ENCODE measurements around the gene BRPF1. TPM values are rescaled to one million over a fixed set of nuclear protein-coding genes. Genes with fewer than 3 reads are reported as not detected.

The BRPF1 gene
- total and polyA plus RNA-seq, 10 donors: 5.5 to 31.9 (median 26.6) TPM

DNA sequence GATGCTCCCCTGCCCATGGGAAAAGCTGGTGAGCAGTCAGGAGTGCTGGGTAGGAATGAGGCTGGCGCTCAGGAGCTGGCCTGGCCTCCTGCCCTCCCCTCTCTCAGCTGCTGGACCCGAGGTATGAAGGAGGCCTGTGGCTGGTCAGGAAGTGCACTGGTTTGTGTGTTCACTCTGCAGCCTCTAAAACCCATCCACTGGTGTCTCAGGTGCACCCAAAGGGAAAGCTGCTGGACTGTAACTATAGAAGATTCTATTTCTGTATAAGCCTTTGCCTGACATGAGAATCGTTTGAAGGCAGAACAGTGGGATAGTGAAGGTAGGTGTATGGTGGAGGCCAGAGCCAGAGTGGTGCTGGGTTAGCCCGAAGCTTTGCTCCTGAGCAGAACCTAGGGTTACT, 33.6 kb upstream of the BRPF1 start:
- intact Hi-C loops (cut with DNase I; ENCODE audit: low total_unique reads): no loop called here
- H3K27me3 ChIP-seq (replicated peaks in 1 of 7): peaks cover 0 to 1% (median 0%) of the 10 kb centered on the region in 7 donors
- H3K4me1 ChIP-seq: no peaks in the 10 kb centered on the region
- no peaks in the 10 kb centered on the region for H3K9me3 ChIP-seq
- peak; percentile 15 for DNase-seq
- no peak for TF ChIP-seq POLR2A (IDR thresholded peaks at IDR 0.05)
- TF ChIP-seq, protein P1, sequence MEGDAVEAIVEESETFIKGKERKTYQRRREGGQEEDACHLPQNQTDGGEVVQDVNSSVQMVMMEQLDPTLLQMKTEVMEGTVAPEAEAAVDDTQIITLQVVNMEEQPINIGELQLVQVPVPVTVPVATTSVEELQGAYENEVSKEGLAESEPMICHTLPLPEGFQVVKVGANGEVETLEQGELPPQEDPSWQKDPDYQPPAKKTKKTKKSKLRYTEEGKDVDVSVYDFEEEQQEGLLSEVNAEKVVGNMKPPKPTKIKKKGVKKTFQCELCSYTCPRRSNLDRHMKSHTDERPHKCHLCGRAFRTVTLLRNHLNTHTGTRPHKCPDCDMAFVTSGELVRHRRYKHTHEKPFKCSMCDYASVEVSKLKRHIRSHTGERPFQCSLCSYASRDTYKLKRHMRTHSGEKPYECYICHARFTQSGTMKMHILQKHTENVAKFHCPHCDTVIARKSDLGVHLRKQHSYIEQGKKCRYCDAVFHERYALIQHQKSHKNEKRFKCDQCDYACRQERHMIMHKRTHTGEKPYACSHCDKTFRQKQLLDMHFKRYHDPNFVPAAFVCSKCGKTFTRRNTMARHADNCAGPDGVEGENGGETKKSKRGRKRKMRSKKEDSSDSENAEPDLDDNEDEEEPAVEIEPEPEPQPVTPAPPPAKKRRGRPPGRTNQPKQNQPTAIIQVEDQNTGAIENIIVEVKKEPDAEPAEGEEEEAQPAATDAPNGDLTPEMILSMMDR (IDR thresholded peaks at IDR 0.05 in 8 of 11, conservative IDR thresholded peaks at IDR 0.05 in 3 of 11): no peak
- 83 to 89% (median 87%) methylated on average over 4 of the region's 4 CpGs for WGBS, 5 donors
- H3K36me3 ChIP-seq: peaks cover 0 to 100% (median 98%) of the 10 kb centered on the region in 6 donors
- no peak overlapping the region for H3K27ac ChIP-seq
- no peak overlapping the region for H3K4me3 ChIP-seq

DNA sequence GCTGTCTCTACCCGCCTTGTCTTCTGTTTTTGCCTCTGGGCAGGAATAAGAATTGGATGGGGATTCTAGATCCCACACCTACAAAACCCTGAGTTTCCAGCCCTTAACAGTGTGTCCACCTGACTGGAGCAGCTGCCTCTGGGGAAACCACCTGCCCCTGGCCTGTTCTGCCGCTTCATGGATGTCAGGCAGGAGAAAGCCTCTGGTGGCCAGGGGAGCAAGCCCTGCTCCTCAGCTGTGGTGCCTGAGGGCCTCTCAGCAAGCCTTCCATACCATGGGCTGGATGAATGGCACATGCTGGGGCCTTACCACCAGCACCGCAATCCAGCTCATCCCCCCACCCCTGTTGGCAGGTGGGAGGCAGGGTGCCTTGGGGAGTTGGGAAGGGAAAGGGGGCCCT, 33.2 kb upstream of the BRPF1 start:
- no peaks in the 10 kb centered on the region for H3K9me3 ChIP-seq
- peaks cover 0 to 5% (median under 1%) of the 10 kb centered on the region in 7 donors for H3K27me3 ChIP-seq (replicated peaks in 1 of 7)
- intact Hi-C loops (cut with DNase I; ENCODE audit: low total_unique reads): no loop called here
- TF ChIP-seq, protein P1 (IDR thresholded peaks at IDR 0.05 in 8 of 11, conservative IDR thresholded peaks at IDR 0.05 in 3 of 11): no peak
- peak in 2 of 3 donors; percentile 25 to 47 for TF ChIP-seq POLR2AphosphoS5 (IDR thresholded peaks at IDR 0.05)
- TF ChIP-seq POLR2A (IDR thresholded peaks at IDR 0.05): no peak
- H3K4me1 ChIP-seq: peaks cover 0 to 2% (median under 1%) of the 10 kb centered on the region in 6 donors
- peak; percentile 43 for DNase-seq
- peaks cover 0 to 99% (median 95%) of the 10 kb centered on the region in 6 donors for H3K36me3 ChIP-seq
- 93 to 100% (median 97%) methylated on average over 2 to 3 of the region's 3 CpGs for WGBS, 5 donors
- H3K4me3 ChIP-seq: no peak overlapping the region
- no peak overlapping the region for H3K27ac ChIP-seq

DNA sequence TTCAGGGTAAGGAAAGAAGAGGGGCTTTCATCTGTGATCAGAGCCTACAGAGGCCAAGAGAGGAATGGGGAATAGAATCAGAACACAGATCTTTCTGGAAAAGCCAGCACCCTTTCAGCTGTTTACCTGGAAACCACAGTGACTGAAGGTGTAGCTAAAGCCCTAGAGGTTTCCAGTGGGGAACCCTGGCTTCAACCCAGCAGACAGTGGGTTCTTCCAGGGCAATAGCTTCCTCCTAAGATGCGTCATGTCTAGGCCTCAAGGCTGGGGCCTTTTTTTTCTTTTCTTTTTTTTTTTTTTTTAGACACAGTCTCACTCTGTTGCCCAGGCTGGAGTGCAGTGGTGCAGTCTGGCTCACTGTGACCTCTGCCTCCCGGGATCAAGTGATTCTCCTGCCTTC, 31.0 kb upstream of the BRPF1 start:
- peak; percentile 8 for DNase-seq
- intact Hi-C loops (cut with DNase I; ENCODE audit: low total_unique reads): no loop called here
- H3K27me3 ChIP-seq (replicated peaks in 1 of 7): peaks cover 0 to 28% (median 19%) of the 10 kb centered on the region in 7 donors
- TF ChIP-seq, protein P1 (IDR thresholded peaks at IDR 0.05 in 8 of 11, conservative IDR thresholded peaks at IDR 0.05 in 3 of 11): no peak
- TF ChIP-seq POLR2AphosphoS5 (IDR thresholded peaks at IDR 0.05): no peak
- no peak for TF ChIP-seq POLR2A (IDR thresholded peaks at IDR 0.05)
- H3K9me3 ChIP-seq: no peaks in the 10 kb centered on the region
- no peak overlapping the region for H3K4me3 ChIP-seq
- peaks cover 0 to 77% (median 73%) of the 10 kb centered on the region in 6 donors for H3K36me3 ChIP-seq
- peaks cover 10 to 22% (median 18%) of the 10 kb centered on the region in 6 donors for H3K4me1 ChIP-seq
- WGBS, 5 donors: 78 to 90% (median 82%) methylated on average over 2 of the region's 2 CpGs
- H3K27ac ChIP-seq: no peak overlapping the region

GRCh38 chr3:9701006-9701405, 30.5 kb upstream of the BRPF1 start:
- Histone ChIP-seq H3K36me3 (peaks cover 0 to 72% (median 68%) of the 10 kb centered on the region in 6 donors), H3K27ac (no peak overlapping the region), H3K4me3 (no peak overlapping the region), H3K27me3 (replicated peaks in 1 of 7) (peaks cover 0 to 32% (median 19%) of the 10 kb centered on the region in 7 donors), H3K9me3 (no peaks in the 10 kb centered on the region), H3K4me1 (peaks cover 10 to 22% (median 18%) of the 10 kb centered on the region in 6 donors)
- no peak for TF ChIP-seq POLR2A (IDR thresholded peaks at IDR 0.05)
- no peak for TF ChIP-seq POLR2AphosphoS5 (IDR thresholded peaks at IDR 0.05)
- TF ChIP-seq, protein P1 (IDR thresholded peaks at IDR 0.05 in 8 of 11, conservative IDR thresholded peaks at IDR 0.05 in 3 of 11): no peak
- peak; percentile 23 for DNase-seq
- WGBS, 5 donors: 91 to 97% (median 93%) methylated on average over 6 to 7 of the region's 7 CpGs
- intact Hi-C loops (cut with DNase I; ENCODE audit: low total_unique reads): no loop called here

All from spleen (tissue), 11 donors.